GM18505 (cell line): ENCODE data around the gene MCCD1.
"Not testable (repeated sequence)": the region's sequence is repeated elsewhere in the genome, so short reads cannot be mapped to it uniquely, and the experiment has no call there.

Experiments
- ATAC-seq: cut with Tn5 transposase; IDR thresholded peaks from one replicate; pipeline ENCODE4 v1.9.1; 2021; ENCODE audit not compliant: unreplicated experiment
- POLR2A ChIP-seq: IDR thresholded peaks from 4 replicates; pipeline ENCODE4 v1.6.1; 2011; ENCODE audit warnings: borderline replicate concordance; ENCODE audit not compliant: insufficient read depth, insufficient read length; ENCODE audit errors: extremely low read depth

MCCD1 gene

GRCh38 chr6:31541658-31542521, 13.1 kb downstream of the MCCD1 start, which contains the start of gene DDX39B:
TSS of gene DDX39B (minus strand) at chr6:31542003. CDS start at chr6:31540532, 1,471 bp downstream.
- peak; percentile 95 for TF ChIP-seq POLR2A
- ATAC-seq = peak; percentile 64

- TF ChIP-seq POLR2A = no peak
- no peak for ATAC-seq
Measured at GRCh38 chr6:31543639-31544038, 14.9 kb downstream of the MCCD1 start.

- TF ChIP-seq POLR2A = no peak
- ATAC-seq = no peak
Measured at GRCh38 chr6:31544676-31545075, 15.9 kb downstream of the MCCD1 start.

- no peak for ATAC-seq
- TF ChIP-seq POLR2A = no peak
Measured at GRCh38 chr6:31545291-31545690, 16.5 kb downstream of the MCCD1 start.

- peak; percentile 52 for ATAC-seq
- TF ChIP-seq POLR2A = no peak
Measured at GRCh38 chr6:31546339-31546957, 17.7 kb downstream of the MCCD1 start, which contains the start of gene ATP6V1G2. TSS of gene ATP6V1G2 (minus strand) at chr6:31546608. CDS start at chr6:31546559, 49 bp downstream.

- peak; percentile 64 for TF ChIP-seq POLR2A
- peak; percentile 59 for ATAC-seq
Measured at GRCh38 chr6:31546958-31547726, 18.4 kb downstream of the MCCD1 start, which contains the start of gene NFKBIL1. TSS of gene NFKBIL1 (plus strand) at chr6:31547608. CDS start at chr6:31547695, 87 bp downstream.

GRCh38 chr6:31547727-31548543, 19.2 kb downstream of the MCCD1 start:
- no peak for ATAC-seq
- peak; percentile 22 for TF ChIP-seq POLR2A

GRCh38 chr6:31548544-31548873, 19.7 kb downstream of the MCCD1 start:
- no peak for TF ChIP-seq POLR2A
- ATAC-seq = no peak

GRCh38 chr6:31551371-31551770, 22.6 kb downstream of the MCCD1 start:
- not testable (repeated sequence) for ATAC-seq

- no peak for ATAC-seq
- no peak for TF ChIP-seq POLR2A
Measured at GRCh38 chr6:31556307-31556706, 27.5 kb downstream of the MCCD1 start.

GRCh38 chr6:31557443-31558317, 28.9 kb downstream of the MCCD1 start:
- no peak for ATAC-seq
- TF ChIP-seq POLR2A = no peak

GRCh38 chr6:31558318-31558625, 29.5 kb downstream of the MCCD1 start:
- no peak for ATAC-seq
- TF ChIP-seq POLR2A = no peak

- no peak for ATAC-seq
- TF ChIP-seq POLR2A = peak; percentile 67
Measured at GRCh38 chr6:31558631-31559500, 30.1 kb downstream of the MCCD1 start.
